ENCODE data around the gene SLC9C2.
A peak's percentile ranks its signal among the peaks of the same experiment; 100 is the strongest.
"Not testable (repeated sequence)": the region's sequence is repeated elsewhere in the genome, so short reads cannot be mapped to it uniquely, and the experiment has no call there.

Gene SLC9C2

DNA sequence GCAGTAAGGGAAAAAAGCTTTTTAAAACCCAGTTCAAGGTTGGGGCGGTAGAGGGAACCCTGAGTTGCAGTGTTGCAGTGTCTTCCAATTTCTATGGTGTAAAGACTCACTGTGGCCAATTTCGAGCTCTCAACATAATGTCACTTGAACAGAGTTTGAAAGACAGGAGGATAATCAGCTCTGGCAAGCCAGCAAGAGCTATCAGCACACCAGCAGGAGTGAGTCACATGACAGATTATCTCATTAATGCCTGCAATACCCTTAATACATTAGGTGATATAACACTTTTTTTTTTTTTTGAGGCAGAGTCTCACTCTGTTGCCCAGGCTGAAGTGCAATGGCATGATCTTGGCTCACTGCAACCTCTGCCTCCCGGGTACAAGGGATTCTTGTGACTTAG lies 22.8 kb downstream of the SLC9C2 start:
- DNase-seq (ENCODE audit: low read depth): peak; percentile 12

DNA sequence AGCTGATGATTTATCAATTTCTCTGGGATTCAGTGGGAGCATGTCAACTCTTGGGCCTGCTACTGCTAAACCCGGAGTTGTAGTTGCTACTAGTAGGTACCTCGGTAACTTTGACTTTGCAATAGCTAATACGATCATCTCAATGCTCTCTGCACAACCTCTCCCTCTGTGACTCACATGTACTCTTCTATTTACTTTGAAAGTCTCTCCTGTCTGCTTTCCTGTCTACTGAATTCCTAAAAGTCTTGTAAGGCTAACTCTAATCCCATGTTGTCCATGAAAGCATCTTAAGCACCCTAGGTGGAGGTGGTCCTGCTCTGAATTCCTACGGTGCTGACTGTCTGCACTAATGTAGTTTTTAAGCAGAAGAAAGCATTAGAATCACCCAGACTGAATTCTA lies 29.3 kb downstream of the SLC9C2 start:
- peak; percentile 11 for DNase-seq (ENCODE audit: low read depth)

GRCh38 chr1:173572201-173572873 lies 30.5 kb downstream of the SLC9C2 start:
- DNase-seq (ENCODE audit: low read depth): no peak

DNA sequence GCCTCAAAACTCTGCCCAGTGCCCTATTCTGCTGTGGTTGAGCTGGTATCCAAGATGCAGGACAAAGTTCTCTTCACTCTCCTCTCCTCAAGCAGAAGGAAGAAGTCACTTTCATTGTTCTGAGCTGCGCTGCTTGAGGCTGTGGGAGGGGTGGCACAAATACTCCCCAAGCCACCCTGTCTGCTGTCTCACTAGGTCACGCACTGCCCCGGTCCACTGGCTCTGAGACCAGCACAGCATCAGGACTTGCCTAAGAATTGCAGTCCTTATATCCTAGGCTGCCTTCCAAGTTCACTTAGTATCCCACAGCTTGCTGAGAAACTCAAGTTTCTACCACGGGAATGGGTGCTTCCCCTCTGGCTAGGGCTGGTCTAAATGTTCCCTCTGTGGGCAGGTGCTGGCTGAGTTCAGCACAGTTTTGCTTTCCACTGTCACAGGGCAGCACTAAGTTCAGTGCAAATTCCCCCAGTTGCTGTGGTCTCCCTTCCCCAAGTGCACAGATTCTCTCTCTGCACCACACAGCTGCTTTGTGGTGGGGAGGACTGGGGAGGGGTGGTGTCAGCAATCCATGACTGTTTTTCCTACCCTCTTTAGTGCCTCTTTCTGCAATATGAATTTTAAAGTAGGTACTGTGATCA lies 32.4 kb downstream of the SLC9C2 start:
- DNase-seq (ENCODE audit: low read depth): no peak

DNA sequence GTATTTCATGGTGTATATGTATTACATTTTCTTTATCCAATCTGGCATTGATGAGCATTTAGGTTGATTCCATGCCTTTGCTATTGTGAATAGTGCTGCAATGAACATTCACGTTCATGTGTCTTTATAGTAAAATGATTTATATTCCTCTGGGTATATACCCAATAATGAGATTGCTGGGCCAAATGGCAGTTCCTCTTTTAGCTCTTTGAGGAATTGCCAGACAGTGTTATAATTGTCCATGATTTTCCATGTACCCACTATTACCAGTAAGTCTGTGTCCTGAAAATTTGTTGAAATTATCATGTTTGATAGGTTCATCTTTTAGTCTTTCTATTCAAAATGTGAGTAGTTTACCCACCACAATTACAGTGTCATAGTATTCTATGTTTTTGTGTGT lies 34.4 kb downstream of the SLC9C2 start:
- DNase-seq (ENCODE audit: low read depth): no peak

DNA sequence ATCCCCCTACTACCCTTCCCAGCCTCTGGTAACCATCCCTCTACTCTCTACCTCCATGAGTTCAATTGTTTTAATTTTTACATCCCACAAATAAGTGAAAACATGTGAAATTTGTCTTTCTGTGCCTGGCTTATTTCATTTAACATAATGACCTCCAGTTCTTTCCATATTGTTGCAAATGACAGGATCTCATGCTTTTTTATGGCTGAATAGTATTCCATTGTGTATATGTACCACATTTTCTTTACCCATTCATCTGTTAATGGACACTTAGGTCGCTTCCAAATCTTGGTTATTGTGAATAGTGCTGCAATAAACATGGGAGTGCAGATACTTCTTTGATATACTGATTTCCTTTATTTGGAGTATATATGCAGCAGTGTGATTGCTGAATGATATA lies 39.0 kb downstream of the SLC9C2 start:
- not testable (repeated sequence) for DNase-seq (ENCODE audit: low read depth)

GRCh38 chr1:173562813-173563212 lies 40.1 kb downstream of the SLC9C2 start:
- no peak for DNase-seq (ENCODE audit: low read depth)

GRCh38 chr1:173561263-173561662 lies 41.6 kb downstream of the SLC9C2 start:
- DNase-seq (ENCODE audit: low read depth): no peak

DNA sequence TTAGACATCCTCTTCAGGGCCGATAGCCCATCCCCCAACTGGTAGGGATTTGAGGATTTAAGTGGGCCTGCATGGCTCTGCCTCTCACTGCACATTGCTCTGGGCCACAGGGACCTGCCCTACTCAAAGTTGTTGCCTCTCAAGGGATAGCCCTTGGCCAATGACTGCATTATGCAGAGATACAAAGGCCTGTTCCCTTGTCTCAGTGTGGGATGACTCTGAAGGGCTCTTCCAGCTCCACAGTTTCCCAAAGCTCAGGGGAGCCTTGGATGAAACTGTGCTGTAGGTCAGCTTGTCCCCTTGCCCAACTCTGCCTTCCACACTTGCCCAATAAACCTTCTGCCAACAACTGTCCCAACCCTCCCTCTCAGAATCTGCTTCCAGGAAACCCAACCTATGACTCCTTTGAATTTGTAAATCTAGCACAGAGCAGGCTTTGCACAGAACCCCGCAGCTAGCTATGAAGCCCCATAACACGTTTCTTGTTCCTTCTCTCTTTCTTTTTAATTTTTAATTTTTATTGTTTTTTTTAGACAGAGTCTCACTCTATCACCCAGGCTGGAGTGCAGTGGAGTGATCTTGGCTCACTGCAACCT lies 42.5 kb downstream of the SLC9C2 start:
- no peak for DNase-seq (ENCODE audit: low read depth)

- no peak for DNase-seq (ENCODE audit: low read depth)
These were observed 47.1 kb downstream of the SLC9C2 start for GRCh38 chr1:173555651-173556305.

DNA sequence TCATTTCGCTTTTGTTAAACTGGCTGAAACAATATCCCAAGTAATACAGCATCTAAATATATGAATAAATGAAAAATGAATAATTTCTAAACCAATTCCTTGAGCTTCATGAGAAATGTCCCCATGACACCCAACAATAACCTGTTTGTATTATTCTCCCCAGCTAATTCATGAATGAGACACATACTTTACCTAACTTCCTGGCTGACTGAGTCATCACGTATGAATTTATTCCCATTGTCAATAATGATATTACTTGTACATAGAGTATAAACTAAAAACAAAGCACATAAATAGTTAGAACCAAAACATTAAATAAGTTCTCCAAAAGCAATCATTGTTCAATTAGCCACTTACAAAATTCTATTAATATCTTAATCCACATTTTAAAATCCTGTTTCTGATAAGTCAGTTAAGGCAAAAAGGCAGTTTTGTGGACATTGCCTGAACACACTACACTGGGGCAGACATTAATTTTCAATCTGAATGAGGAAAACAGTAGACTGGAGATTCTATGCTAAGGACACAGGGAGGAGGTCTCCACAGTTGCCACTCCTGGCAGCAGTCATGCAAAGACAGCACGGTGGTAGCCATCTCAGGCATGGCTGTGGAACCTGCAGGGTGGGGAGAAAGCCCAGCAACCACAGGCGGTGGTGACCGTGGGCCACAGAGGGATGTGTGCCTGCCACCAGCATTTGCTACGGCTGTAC lies 48.2 kb downstream of the SLC9C2 start:
- no peak for DNase-seq (ENCODE audit: low read depth)

- no peak for DNase-seq (ENCODE audit: low read depth)
These were observed 48.8 kb downstream of the SLC9C2 start for GRCh38 chr1:173554089-173554488.

DNA sequence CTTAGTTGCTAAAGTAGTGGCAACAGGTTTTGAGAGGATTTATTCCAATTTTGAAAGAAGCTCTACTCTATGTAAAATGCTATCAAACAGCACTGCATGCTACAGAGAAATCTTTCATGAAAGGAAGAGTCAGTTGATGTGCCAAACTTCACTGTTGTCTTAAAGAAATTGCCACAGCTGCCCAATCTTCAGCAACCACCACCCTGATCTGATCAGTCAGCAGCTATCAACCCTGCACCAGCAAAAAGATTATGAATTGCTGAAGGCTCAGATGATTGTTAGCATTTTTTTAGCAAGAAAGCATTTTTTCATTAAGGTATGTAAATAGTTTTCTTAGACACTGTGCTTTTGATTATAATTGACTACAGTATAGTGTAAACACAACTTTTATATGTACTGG lies 49.6 kb downstream of the SLC9C2 start:
- no peak for DNase-seq (ENCODE audit: low read depth)

- no peak for DNase-seq (ENCODE audit: low read depth)
These were observed 51.2 kb downstream of the SLC9C2 start for GRCh38 chr1:173551699-173552098.

GRCh38 chr1:173549813-173550212 lies 53.1 kb downstream of the SLC9C2 start:
- DNase-seq (ENCODE audit: low read depth): no peak

GRCh38 chr1:173545688-173546087 lies 57.2 kb downstream of the SLC9C2 start:
- DNase-seq (ENCODE audit: low read depth): no peak

- no peak for DNase-seq (ENCODE audit: low read depth)
These were observed 66.6 kb downstream of the SLC9C2 start for GRCh38 chr1:173536223-173536622.

DNA sequence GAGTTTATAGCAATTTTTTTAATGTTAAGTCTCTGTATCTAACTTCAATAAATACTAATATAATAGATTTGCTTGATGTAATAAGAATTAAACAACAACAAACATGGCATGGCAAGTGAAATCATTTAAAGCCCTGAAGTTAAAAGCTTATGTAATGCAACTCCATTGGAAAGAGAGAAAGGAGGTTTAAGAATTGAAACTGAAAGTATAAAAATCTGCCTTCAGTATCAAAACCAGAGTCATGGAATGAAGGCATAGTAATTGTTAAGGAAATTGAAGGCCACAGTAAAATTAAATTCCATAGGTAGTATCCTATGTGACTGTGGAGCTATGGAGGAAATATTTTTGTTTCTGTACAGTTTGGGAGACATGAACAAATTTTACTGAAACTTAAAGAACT lies 70.6 kb downstream of the SLC9C2 start:
- DNase-seq (ENCODE audit: low read depth): no peak

- DNase-seq (ENCODE audit: low read depth): no peak
These were observed 71.8 kb downstream of the SLC9C2 start for GRCh38 chr1:173530795-173531693.

- DNase-seq (ENCODE audit: low read depth): peak; percentile 66
These were observed 73.8 kb downstream of the SLC9C2 start for GRCh38 chr1:173529106-173529505.

DNA sequence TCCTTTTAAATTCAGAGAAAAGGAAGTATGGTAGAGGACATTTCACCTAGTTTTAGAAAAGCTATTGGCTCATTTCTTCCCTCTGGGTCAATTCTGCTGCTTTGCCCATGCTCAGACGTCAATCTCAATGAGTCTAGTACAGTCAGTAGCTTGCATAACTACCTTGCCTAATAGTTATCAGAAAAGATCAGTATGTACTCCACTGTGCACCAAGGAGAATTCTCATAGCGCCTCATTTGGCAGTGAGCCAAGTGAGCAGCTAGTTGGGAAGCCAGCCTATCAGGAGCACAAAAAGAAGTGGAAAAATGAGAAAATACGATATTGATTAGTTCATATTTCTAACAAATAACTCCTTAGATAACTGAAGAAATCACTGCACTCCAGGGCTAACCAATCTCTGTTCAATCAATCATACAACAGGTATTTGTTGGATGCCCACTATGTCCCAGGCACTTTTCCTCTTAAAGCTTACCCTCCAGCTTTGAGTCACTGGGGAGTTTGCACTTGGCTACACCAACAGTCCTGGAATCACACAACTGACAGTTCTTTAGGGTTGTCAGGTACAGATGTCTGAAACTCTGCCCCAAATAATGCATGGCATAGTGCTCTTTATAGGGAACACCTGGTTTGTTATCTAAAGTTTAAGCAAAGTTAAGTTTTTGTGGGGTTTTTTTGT lies 75.6 kb downstream of the SLC9C2 start:
- DNase-seq (ENCODE audit: low read depth): peak; percentile 98

All from amniotic epithelial cell (primary cell).